HepG2 (cell line): ENCODE results near the gene B4GALT2. TPM values are rescaled to one million over a fixed set of nuclear protein-coding genes. Genes with fewer than 3 reads are reported as not detected.

Source experiments
- EHMT2 ChIP-seq: fragments of 200-600 bp; sonication (generic); IDR thresholded peaks from 2 replicates; pipeline ENCODE4 v1.7.0; 2017; ENCODE audit warnings: antibody characterized with exemption, low read depth, low read length, borderline replicate concordance
- GTF2F1 ChIP-seq: fragments of 150-350 bp; IDR thresholded peaks from 2 replicates; pipeline ENCODE4 v1.6.1; 2014; ENCODE audit warnings: low read length
- HDAC6 ChIP-seq: fragments of 200-600 bp; sonication (generic); IDR thresholded peaks from 2 replicates; pipeline ENCODE4 v1.7.0; 2017; ENCODE audit warnings: mild to moderate bottlenecking, antibody characterized with exemption, low read length, low read depth
- POGZ ChIP-seq: sonication (generic); formaldehyde crosslinking; IDR thresholded peaks from 2 replicates; pipeline ENCODE4 v1.4.0; 2020; ENCODE audit warnings: mild to moderate bottlenecking, missing genetic modification reagents
- RBAK ChIP-seq: sonication (generic); formaldehyde crosslinking; IDR thresholded peaks from 2 replicates; pipeline ENCODE4 v1.5.1; 2020; ENCODE audit warnings: mild to moderate bottlenecking, missing genetic modification reagents
- RFX5 ChIP-seq: IDR thresholded peaks from 2 replicates; pipeline ENCODE4 v1.6.1; 2011; ENCODE audit warnings: low read depth, low read length, improper control_type of control experiment
- RFXANK ChIP-seq: IDR thresholded peaks from 2 replicates; pipeline ENCODE4 v1.6.1; 2016
- SAP130 ChIP-seq: IDR thresholded peaks from 2 replicates; pipeline ENCODE4 v1.6.1; 2016; ENCODE audit warnings: low read depth
- SRSF9 ChIP-seq: fragments of 200-400 bp; formaldehyde crosslinking; IDR thresholded peaks from 2 replicates; pipeline ENCODE4 v1.6.1; 2018; ENCODE audit warnings: borderline replicate concordance, mild to moderate bottlenecking, low read depth, low read length; ENCODE audit not compliant: insufficient read depth, poor library complexity, severe bottlenecking
- TSC22D2 ChIP-seq: sonication (generic); formaldehyde crosslinking; IDR thresholded peaks from 2 replicates; pipeline ENCODE4 v1.5.1; 2020; ENCODE audit warnings: missing genetic modification reagents, mild to moderate bottlenecking, borderline replicate concordance
- XBP1 ChIP-seq: sonication (generic); formaldehyde crosslinking; IDR thresholded peaks from 2 replicates; pipeline ENCODE4 v1.5.0; 2020; ENCODE audit warnings: missing genetic modification reagents
- ZFP90 ChIP-seq: sonication (generic); formaldehyde crosslinking; IDR thresholded peaks from 2 replicates; pipeline ENCODE4 v1.8.0; 2022; ENCODE audit warnings: missing genetic modification reagents, mild to moderate bottlenecking, inconsistent platforms, borderline replicate concordance
- ZNF20 ChIP-seq: sonication (generic); formaldehyde crosslinking; IDR thresholded peaks from 2 replicates; pipeline ENCODE4 v1.4.0; 2020; ENCODE audit warnings: mild to moderate bottlenecking, moderate library complexity, missing genetic modification reagents
- ZNF256 ChIP-seq: sonication (generic); formaldehyde crosslinking; conservative IDR thresholded peaks from 2 replicates; pipeline ENCODE4 v1.4.0; 2020; ENCODE audit warnings: missing genetic modification reagents
- ZNF260 ChIP-seq: sonication (generic); formaldehyde crosslinking; IDR thresholded peaks from 2 replicates; pipeline ENCODE4 v1.4.0; 2020; ENCODE audit warnings: missing genetic modification reagents, low read depth, mild to moderate bottlenecking, borderline replicate concordance
- ZNF547 ChIP-seq: sonication (generic); formaldehyde crosslinking; IDR thresholded peaks from 2 replicates; pipeline ENCODE4 v1.5.1; 2020; ENCODE audit warnings: mild to moderate bottlenecking, missing genetic modification reagents
- polyA plus RNA-seq, 8 experiments: library from polyadenylated mRNA; depleted of rRNA in 3 of 8; stranded (reverse) in 7 of 8; unstranded in 1 of 8; fragments of >200 nt; fragmentation: Illumina TruSeq in 4 of 8; extraction: Trizol in 4 of 8; gene quantifications; 2 replicates each; pipeline versions ENCODE4 v1.2.1 to v1.2.3, GENCODE V29; 2011 to 2016; ENCODE audit warnings: low read depth in 4 of 8, missing spikeins in 1 of 8, mixed read lengths in 1 of 8; ENCODE audit not compliant: insufficient read depth in 1 of 8
- total RNA-seq, 5 experiments: library from RNA; depleted of rRNA; stranded (reverse); fragments of >200 nt; fragmentation: Illumina TruSeq; extraction: Trizol; gene quantifications; 2 replicates each; pipeline ENCODE4 v1.2.3, GENCODE V29; 2016; ENCODE audit warnings: low read depth in 1 of 5
- TF ChIP-seq, protein P1 (sequence below): IDR thresholded peaks from 2 replicates; pipeline ENCODE4 v1.6.1; 2016; ENCODE audit warnings: control low read depth
- TF ChIP-seq, protein P2 (sequence below): sonication (generic); formaldehyde crosslinking; IDR thresholded peaks from 2 replicates; pipeline ENCODE4 v1.8.0; 2023; ENCODE audit warnings: mild to moderate bottlenecking, missing genetic modification reagents
- TF ChIP-seq, protein P3 (sequence below): conservative IDR thresholded peaks from 2 replicates; pipeline ENCODE4 v1.6.1; 2018; ENCODE audit warnings: missing genetic modification reagents
- TF ChIP-seq, protein P4 (sequence below): sonication (generic); formaldehyde crosslinking; conservative IDR thresholded peaks from 2 replicates; pipeline ENCODE4 v1.4.0; 2020; ENCODE audit warnings: missing genetic modification reagents
- TF ChIP-seq, protein P5 (sequence below): fragments of 450-650 bp; IDR thresholded peaks from 2 replicates; pipeline ENCODE4 v1.6.1; 2016

Gene B4GALT2
- total and polyA plus RNA-seq, 2 of the 13 experiments (the other 11 are each of a cell fraction or from before 2014, with no cell fraction given), result 41.9 to 78.0 TPM

DNA sequence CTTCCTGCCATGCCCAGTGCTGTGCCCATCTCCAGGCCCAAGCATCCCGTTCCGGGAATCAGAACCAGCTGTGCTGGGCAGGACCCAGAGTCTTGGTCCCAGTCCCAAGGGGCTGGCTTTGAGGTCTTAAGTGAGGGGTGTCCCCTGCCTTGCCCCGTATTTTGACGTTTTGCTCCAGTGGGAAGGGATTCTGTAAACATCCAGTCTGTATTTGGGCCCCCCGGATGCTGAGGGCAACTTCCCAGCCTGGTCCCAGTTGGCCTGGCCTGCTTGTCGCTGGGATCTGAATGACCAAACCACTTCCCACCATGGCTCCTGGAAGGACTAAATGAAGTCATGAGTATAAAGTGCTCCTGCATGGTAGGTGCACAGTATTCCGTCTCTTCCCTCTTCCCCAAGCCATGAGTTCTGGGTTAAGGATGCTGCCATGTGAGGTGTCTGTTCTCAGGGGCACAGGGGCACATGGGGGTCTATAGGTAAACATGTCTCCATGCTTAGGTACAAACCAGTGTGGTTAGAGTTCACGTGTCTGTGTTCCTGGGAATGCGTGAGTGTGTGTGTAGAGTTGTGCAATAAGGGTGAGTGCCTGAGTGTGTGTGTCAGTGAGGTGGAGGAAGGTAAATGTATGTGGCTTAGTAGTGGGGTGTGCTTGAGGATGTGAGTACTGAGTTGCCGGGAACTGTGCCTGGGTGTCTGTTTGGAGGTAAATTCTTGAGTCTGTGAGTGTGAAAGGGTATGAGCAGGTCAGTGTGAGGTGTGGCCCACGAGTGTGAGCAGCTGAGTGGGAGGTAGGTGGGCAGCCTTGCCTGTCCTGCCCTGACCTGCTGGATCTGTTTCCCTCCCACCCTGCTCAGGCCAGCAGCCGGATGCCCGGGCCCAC, 1.5 kb downstream of the B4GALT2 start (continued):
- TF ChIP-seq ZNF20 (CRISPR knock-in tag), result no peak
- TF ChIP-seq SRSF9, result no peak
- TF ChIP-seq TSC22D2 (CRISPR knock-in tag), result no peak
- peak; percentile 13; the same call in 1 of the 2 replicates for TF ChIP-seq SAP130
- no peak for TF ChIP-seq HDAC6
- TF ChIP-seq, protein P1, sequence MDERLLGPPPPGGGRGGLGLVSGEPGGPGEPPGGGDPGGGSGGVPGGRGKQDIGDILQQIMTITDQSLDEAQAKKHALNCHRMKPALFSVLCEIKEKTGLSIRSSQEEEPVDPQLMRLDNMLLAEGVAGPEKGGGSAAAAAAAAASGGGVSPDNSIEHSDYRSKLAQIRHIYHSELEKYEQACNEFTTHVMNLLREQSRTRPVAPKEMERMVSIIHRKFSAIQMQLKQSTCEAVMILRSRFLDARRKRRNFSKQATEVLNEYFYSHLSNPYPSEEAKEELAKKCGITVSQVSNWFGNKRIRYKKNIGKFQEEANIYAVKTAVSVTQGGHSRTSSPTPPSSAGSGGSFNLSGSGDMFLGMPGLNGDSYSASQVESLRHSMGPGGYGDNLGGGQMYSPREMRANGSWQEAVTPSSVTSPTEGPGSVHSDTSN (CRISPR knock-in tag), result no peak
- no peak for TF ChIP-seq ZFP90 (CRISPR knock-in tag)
- TF ChIP-seq, protein P2, sequence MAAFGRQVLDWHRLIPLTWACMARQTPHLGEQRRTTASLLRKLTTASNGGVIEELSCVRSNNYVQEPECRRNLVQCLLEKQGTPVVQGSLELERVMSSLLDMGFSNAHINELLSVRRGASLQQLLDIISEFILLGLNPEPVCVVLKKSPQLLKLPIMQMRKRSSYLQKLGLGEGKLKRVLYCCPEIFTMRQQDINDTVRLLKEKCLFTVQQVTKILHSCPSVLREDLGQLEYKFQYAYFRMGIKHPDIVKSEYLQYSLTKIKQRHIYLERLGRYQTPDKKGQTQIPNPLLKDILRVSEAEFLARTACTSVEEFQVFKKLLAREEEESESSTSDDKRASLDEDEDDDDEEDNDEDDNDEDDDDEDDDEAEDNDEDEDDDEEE (CRISPR knock-in tag), result no peak
- TF ChIP-seq, protein P3, sequence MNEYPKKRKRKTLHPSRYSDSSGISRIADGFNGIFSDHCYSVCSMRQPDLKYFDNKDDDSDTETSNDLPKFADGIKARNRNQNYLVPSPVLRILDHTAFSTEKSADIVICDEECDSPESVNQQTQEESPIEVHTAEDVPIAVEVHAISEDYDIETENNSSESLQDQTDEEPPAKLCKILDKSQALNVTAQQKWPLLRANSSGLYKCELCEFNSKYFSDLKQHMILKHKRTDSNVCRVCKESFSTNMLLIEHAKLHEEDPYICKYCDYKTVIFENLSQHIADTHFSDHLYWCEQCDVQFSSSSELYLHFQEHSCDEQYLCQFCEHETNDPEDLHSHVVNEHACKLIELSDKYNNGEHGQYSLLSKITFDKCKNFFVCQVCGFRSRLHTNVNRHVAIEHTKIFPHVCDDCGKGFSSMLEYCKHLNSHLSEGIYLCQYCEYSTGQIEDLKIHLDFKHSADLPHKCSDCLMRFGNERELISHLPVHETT, result no peak
- TF ChIP-seq ZNF256 (CRISPR knock-in tag), result no peak
- no peak for TF ChIP-seq RFX5
- TF ChIP-seq ZNF547, result no peak
- TF ChIP-seq RBAK (CRISPR knock-in tag), result no peak
- TF ChIP-seq, protein P4, sequence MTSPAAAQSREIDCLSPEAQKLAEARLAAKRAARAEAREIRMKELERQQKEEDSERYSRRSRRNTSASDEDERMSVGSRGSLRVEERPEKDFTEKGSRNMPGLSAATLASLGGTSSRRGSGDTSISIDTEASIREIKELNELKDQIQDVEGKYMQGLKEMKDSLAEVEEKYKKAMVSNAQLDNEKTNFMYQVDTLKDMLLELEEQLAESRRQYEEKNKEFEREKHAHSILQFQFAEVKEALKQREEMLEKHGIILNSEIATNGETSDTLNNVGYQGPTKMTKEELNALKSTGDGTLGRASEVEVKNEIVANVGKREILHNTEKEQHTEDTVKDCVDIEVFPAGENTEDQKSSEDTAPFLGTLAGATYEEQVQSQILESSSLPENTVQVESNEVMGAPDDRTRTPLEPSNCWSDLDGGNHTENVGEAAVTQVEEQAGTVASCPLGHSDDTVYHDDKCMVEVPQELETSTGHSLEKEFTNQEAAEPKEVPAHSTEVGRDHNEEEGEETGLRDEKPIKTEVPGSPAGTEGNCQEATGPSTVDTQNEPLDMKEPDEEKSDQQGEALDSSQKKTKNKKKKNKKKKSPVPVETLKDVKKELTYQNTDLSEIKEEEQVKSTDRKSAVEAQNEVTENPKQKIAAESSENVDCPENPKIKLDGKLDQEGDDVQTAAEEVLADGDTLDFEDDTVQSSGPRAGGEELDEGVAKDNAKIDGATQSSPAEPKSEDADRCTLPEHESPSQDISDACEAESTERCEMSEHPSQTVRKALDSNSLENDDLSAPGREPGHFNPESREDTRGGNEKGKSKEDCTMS (CRISPR knock-in tag), result no peak
- no peak for TF ChIP-seq RFXANK (CRISPR knock-in tag)
- no peak for TF ChIP-seq EHMT2
- TF ChIP-seq, protein P5, sequence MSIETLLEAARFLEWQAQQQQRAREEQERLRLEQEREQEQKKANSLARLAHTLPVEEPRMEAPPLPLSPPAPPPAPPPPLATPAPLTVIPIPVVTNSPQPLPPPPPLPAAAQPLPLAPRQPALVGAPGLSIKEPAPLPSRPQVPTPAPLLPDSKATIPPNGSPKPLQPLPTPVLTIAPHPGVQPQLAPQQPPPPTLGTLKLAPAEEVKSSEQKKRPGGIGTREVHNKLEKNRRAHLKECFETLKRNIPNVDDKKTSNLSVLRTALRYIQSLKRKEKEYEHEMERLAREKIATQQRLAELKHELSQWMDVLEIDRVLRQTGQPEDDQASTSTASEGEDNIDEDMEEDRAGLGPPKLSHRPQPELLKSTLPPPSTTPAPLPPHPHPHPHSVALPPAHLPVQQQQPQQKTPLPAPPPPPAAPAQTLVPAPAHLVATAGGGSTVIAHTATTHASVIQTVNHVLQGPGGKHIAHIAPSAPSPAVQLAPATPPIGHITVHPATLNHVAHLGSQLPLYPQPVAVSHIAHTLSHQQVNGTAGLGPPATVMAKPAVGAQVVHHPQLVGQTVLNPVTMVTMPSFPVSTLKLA, result peak; percentile 39; the same call in 1 of the 2 replicates
- TF ChIP-seq ZNF260 (CRISPR knock-in tag), result no peak
- no peak for TF ChIP-seq POGZ (CRISPR knock-in tag)
- no peak for TF ChIP-seq XBP1 (CRISPR knock-in tag)
- no peak for TF ChIP-seq GTF2F1
